ENCODE measurements around the gene TUBA3E.

The TUBA3E gene

DNA sequence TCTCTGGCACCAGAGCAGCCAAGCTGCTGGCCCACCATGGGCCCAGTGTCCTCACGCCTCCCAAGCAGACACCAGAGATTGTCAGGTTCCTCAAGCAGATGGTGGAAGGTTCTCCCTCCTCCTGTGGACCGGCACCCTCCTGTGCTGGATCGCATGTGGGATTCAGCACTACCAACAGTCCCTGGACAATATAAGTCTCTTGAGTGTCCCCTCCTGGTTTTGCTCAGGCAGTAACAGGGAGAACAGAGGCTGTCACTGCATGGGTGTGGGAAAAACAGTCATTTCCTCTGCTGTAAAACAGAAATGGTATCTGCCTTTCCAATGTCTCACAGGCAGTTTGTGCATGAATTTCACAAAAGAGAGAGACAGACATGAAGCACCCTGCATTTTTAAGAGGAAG is 47.7 kb upstream of the TUBA3E start (continued):
- TF ChIP-seq, protein P1, sequence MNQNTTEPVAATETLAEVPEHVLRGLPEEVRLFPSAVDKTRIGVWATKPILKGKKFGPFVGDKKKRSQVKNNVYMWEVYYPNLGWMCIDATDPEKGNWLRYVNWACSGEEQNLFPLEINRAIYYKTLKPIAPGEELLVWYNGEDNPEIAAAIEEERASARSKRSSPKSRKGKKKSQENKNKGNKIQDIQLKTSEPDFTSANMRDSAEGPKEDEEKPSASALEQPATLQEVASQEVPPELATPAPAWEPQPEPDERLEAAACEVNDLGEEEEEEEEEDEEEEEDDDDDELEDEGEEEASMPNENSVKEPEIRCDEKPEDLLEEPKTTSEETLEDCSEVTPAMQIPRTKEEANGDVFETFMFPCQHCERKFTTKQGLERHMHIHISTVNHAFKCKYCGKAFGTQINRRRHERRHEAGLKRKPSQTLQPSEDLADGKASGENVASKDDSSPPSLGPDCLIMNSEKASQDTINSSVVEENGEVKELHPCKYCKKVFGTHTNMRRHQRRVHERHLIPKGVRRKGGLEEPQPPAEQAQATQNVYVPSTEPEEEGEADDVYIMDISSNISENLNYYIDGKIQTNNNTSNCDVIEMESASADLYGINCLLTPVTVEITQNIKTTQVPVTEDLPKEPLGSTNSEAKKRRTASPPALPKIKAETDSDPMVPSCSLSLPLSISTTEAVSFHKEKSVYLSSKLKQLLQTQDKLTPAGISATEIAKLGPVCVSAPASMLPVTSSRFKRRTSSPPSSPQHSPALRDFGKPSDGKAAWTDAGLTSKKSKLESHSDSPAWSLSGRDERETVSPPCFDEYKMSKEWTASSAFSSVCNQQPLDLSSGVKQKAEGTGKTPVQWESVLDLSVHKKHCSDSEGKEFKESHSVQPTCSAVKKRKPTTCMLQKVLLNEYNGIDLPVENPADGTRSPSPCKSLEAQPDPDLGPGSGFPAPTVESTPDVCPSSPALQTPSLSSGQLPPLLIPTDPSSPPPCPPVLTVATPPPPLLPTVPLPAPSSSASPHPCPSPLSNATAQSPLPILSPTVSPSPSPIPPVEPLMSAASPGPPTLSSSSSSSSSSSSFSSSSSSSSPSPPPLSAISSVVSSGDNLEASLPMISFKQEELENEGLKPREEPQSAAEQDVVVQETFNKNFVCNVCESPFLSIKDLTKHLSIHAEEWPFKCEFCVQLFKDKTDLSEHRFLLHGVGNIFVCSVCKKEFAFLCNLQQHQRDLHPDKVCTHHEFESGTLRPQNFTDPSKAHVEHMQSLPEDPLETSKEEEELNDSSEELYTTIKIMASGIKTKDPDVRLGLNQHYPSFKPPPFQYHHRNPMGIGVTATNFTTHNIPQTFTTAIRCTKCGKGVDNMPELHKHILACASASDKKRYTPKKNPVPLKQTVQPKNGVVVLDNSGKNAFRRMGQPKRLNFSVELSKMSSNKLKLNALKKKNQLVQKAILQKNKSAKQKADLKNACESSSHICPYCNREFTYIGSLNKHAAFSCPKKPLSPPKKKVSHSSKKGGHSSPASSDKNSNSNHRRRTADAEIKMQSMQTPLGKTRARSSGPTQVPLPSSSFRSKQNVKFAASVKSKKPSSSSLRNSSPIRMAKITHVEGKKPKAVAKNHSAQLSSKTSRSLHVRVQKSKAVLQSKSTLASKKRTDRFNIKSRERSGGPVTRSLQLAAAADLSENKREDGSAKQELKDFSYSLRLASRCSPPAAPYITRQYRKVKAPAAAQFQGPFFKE (tag by site-specific recombination; IDR thresholded peaks at IDR 0.05; ENCODE audit: borderline replicate concordance), result no peak
- TF ChIP-seq, protein P2, sequence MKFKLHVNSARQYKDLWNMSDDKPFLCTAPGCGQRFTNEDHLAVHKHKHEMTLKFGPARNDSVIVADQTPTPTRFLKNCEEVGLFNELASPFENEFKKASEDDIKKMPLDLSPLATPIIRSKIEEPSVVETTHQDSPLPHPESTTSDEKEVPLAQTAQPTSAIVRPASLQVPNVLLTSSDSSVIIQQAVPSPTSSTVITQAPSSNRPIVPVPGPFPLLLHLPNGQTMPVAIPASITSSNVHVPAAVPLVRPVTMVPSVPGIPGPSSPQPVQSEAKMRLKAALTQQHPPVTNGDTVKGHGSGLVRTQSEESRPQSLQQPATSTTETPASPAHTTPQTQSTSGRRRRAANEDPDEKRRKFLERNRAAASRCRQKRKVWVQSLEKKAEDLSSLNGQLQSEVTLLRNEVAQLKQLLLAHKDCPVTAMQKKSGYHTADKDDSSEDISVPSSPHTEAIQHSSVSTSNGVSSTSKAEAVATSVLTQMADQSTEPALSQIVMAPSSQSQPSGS (tag by site-specific recombination; IDR thresholded peaks at IDR 0.05; ENCODE audit: low read depth), result no peak
- TF ChIP-seq ZNF561 (tag by site-specific recombination; IDR thresholded peaks at IDR 0.05; ENCODE audit: borderline replicate concordance), result no peak
- TF ChIP-seq ZNF223 (tag by site-specific recombination; IDR thresholded peaks at IDR 0.05), result no peak
- TF ChIP-seq ZNF768 (tag by site-specific recombination; IDR thresholded peaks at IDR 0.05), result no peak

DNA sequence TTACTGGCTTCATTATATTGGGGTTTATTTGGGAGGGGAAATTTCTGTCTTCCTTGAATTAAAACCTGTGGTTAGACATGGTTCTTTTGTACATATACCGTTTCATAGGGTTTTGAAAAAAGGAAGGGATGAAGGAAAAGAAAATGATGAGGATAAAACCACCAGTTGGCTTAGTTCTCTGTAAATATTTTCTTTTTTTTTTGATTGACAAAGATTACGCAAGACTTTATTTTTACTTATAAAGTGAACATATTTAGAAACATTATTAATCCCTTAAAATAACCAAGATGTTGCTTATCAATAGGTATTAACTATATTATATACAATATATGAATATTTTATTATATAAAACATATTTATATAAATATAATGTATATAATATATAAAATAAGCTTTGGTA is 45.1 kb upstream of the TUBA3E start:
- no peak overlapping the region for H3K4me3 ChIP-seq (ENCODE audit: low read depth, low read length)
- H3K9me3 ChIP-seq (ENCODE audit: control insufficient read depth, insufficient read depth, low read depth, low read length), result no peaks in the 10 kb centered on the region
- H3K27ac ChIP-seq (ENCODE audit: extremely low read depth, low read depth, low read length), result no peak overlapping the region
- no peaks in the 10 kb centered on the region for H3K36me3 ChIP-seq (ENCODE audit: control insufficient read depth in 2 of 2, insufficient read depth in 1 of 2, low read length in 2 of 2)
- TF ChIP-seq ZNF791 (tag by site-specific recombination; IDR thresholded peaks at IDR 0.05), result no peak
- no peak for TF ChIP-seq ZNF792 (tag by site-specific recombination; IDR thresholded peaks at IDR 0.05)
- ChIA-PET POLR2A (no interaction called here), CTCF (no interaction called here)
- H3K4me1 ChIP-seq (ENCODE audit: control insufficient read depth, insufficient read depth, low read length), result no peaks in the 10 kb centered on the region

DNA sequence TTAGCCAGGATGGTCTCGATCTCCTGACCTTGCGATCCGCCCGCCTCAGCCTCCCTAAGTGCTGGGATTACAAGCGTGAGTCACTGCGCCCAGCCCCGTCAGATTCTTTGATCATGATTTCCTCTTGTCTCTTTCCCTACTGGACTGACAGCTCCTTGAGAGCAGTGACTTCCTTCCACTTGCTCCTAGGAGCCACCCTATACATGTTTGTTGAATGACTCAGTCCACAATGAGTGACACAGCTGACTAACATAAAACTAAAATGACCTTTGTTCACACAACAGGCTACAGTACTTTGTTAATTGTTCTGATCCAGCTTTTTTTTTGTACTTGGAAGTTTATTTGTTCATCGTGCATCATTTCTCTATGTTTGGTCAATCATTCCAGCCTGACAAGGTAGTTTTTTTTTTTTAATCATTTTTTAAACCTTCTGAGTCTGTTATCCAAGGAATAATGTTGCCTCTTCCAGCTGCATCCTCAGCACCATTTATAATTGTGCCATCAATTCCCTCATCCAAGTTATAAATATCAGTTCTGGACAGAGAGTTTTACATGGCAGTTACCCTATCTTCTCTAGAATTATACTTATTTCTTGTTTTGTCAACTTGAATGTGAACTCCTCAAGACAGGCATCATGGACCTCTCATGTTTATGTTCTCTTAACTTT is 42.9 kb upstream of the TUBA3E start:
- POLR2A ChIA-PET, result no interaction called here
- H3K27ac ChIP-seq (ENCODE audit: extremely low read depth, low read depth, low read length), result no peak overlapping the region
- CTCF ChIA-PET, result no interaction called here
- no peak for TF ChIP-seq REST (tag by site-specific recombination; IDR thresholded peaks at IDR 0.05)
- TF ChIP-seq TSHZ1 (tag by site-specific recombination; IDR thresholded peaks at IDR 0.05; ENCODE audit: borderline replicate concordance), result peak; percentile 46; the same call in 1 of the 2 replicates
- TF ChIP-seq SP7 (tag by site-specific recombination; IDR thresholded peaks at IDR 0.05), result peak; percentile 66
- TF ChIP-seq ZNF366 (tag by site-specific recombination; conservative IDR thresholded peaks at IDR 0.05), result 0 out of 2 replicates have a peak, but pooled peaks have one; percentile 34
- peak; percentile 27; the same call in 1 of the 2 replicates for TF ChIP-seq PRDM1 (tag by site-specific recombination; IDR thresholded peaks at IDR 0.05)
- no peak for TF ChIP-seq ZNF266 (tag by site-specific recombination; IDR thresholded peaks at IDR 0.05; ENCODE audit: low read depth)
- TF ChIP-seq, protein P3, sequence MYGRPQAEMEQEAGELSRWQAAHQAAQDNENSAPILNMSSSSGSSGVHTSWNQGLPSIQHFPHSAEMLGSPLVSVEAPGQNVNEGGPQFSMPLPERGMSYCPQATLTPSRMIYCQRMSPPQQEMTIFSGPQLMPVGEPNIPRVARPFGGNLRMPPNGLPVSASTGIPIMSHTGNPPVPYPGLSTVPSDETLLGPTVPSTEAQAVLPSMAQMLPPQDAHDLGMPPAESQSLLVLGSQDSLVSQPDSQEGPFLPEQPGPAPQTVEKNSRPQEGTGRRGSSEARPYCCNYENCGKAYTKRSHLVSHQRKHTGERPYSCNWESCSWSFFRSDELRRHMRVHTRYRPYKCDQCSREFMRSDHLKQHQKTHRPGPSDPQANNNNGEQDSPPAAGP (tag by site-specific recombination; IDR thresholded peaks at IDR 0.05), result 0 out of 2 replicates have a peak, but pooled peaks have one; percentile 39
- peak; percentile 23 for TF ChIP-seq SP2 (tag by site-specific recombination; IDR thresholded peaks at IDR 0.05)
- no peak for TF ChIP-seq ZNF48 (tag by site-specific recombination; IDR thresholded peaks at IDR 0.05)
- TF ChIP-seq MEIS1 (CRISPR knock-in tag; IDR thresholded peaks at IDR 0.05; ENCODE audit: borderline replicate concordance), result no peak

More for the DNA sequence above, 42.9 kb upstream of the TUBA3E start:
- Histone ChIP-seq H3K36me3 (ENCODE audit: control insufficient read depth in 2 of 2, insufficient read depth in 1 of 2, low read length in 2 of 2) (no peaks in the 10 kb centered on the region), H3K4me1 (ENCODE audit: control insufficient read depth, insufficient read depth, low read length) (no peaks in the 10 kb centered on the region), H3K4me3 (ENCODE audit: low read depth, low read length) (no peak overlapping the region), H3K9me3 (ENCODE audit: control insufficient read depth, insufficient read depth, low read depth, low read length) (no peaks in the 10 kb centered on the region)
